Hepatocyte (in vitro differentiated cells): Measurements from ENCODE around the gene ZMIZ1. TPM values are rescaled to one million over a fixed set of nuclear protein-coding genes. Genes with fewer than 3 reads are reported as not detected.

ENCODE experiments used
- DNase-seq: peaks from one replicate; pipeline ENCODE4 v3.0.0-alpha.2; 2016; ENCODE audit warnings: low spot score
- H2AFZ ChIP-seq: fragments of 200-600 bp; sonication (generic); 2 replicates; pipeline ENCODE4 v1.6.0; 2016; ENCODE audit warnings: antibody characterized with exemption, mild to moderate bottlenecking
- H3K27ac ChIP-seq: fragments of 200-600 bp; sonication (generic); 2 replicates; pipeline ENCODE4 v1.5.1; 2016; ENCODE audit warnings: mild to moderate bottlenecking
- H3K27me3 ChIP-seq: fragments of 200-600 bp; sonication (generic); 2 replicates; pipeline ENCODE4 v1.6.1; 2016
- H3K36me3 ChIP-seq: fragments of 200-600 bp; sonication (generic); replicated peaks from 2 replicates; pipeline ENCODE4 v1.5.1; 2016; ENCODE audit warnings: low read depth; ENCODE audit not compliant: insufficient read depth
- H3K4me1 ChIP-seq: fragments of 200-600 bp; sonication (generic); 2 replicates; pipeline ENCODE4 v1.5.1; 2016; ENCODE audit warnings: mild to moderate bottlenecking, moderate library complexity; ENCODE audit not compliant: insufficient read depth
- H3K4me2 ChIP-seq: fragments of 200-600 bp; sonication (generic); 2 replicates; pipeline ENCODE4 v1.6.0; 2016
- H3K4me3 ChIP-seq: fragments of 200-600 bp; sonication (generic); 2 replicates; pipeline ENCODE4 v1.5.1; 2016; ENCODE audit warnings: mild to moderate bottlenecking
- H3K79me2 ChIP-seq: fragments of 200-600 bp; sonication (generic); 2 replicates; pipeline ENCODE4 v1.6.0; 2017; ENCODE audit warnings: mild to moderate bottlenecking
- H3K9me2 ChIP-seq: fragments of 200-600 bp; sonication (generic); replicated peaks from 2 replicates; pipeline ENCODE4 v1.6.0; 2017; ENCODE audit warnings: mild to moderate bottlenecking; ENCODE audit not compliant: insufficient read depth
- H3K9me3 ChIP-seq: fragments of 200-600 bp; sonication (generic); 2 replicates; pipeline ENCODE4 v1.5.1; 2016; ENCODE audit warnings: low read depth, mild to moderate bottlenecking
- H4K20me1 ChIP-seq: fragments of 200-600 bp; sonication (generic); 2 replicates; pipeline ENCODE4 v1.6.0; 2016; ENCODE audit warnings: mild to moderate bottlenecking; ENCODE audit not compliant: insufficient read depth, poor library complexity, severe bottlenecking
- EZH2 ChIP-seq: fragments of 200-600 bp; sonication (generic); IDR thresholded peaks from 2 replicates; pipeline ENCODE4 v1.6.1; 2016; ENCODE audit warnings: antibody characterized with exemption, mild to moderate bottlenecking, borderline replicate concordance
- EZH2phosphoT487 ChIP-seq: fragments of 200-600 bp; sonication (generic); IDR thresholded peaks from one replicate; pipeline ENCODE4 v1.6.1; 2018; ENCODE audit warnings: antibody characterized with exemption, mild to moderate bottlenecking, low read depth, moderate library complexity; ENCODE audit not compliant: unreplicated experiment, severe bottlenecking
- WGBS: methylation state at CpG from one replicate; pipeline ENCODE4 v1.1.6; 2016; ENCODE audit warnings: low lambda C conversion rate; ENCODE audit errors: missing lambda C conversion rate; 5-methylcytosine and 5-hydroxymethylcytosine counted together
- polyA plus RNA-seq: library from polyadenylated mRNA; unstranded; fragments of >200 nt; fragmentation: Nextera tagmentation; extraction: Ambion mirVana; gene quantifications from 2 replicates; pipeline ENCODE4 v1.2.1, GENCODE V29; 2016
- total RNA-seq: library from RNA; depleted of rRNA; stranded (reverse); fragments of >200 nt; gene quantifications from 2 replicates; pipeline ENCODE4 v1.2.3, GENCODE V29; 2014
- TF ChIP-seq, protein P1 (sequence below): fragments of 200-600 bp; sonication (generic); IDR thresholded peaks from 2 replicates; pipeline ENCODE4 v1.5.1; 2016; ENCODE audit warnings: antibody characterized with exemption, mild to moderate bottlenecking; ENCODE audit not compliant: poor library complexity

Gene ZMIZ1
- total and polyA plus RNA-seq, 2 experiments from 2014 or later = 30.9 to 32.4 TPM

DNA sequence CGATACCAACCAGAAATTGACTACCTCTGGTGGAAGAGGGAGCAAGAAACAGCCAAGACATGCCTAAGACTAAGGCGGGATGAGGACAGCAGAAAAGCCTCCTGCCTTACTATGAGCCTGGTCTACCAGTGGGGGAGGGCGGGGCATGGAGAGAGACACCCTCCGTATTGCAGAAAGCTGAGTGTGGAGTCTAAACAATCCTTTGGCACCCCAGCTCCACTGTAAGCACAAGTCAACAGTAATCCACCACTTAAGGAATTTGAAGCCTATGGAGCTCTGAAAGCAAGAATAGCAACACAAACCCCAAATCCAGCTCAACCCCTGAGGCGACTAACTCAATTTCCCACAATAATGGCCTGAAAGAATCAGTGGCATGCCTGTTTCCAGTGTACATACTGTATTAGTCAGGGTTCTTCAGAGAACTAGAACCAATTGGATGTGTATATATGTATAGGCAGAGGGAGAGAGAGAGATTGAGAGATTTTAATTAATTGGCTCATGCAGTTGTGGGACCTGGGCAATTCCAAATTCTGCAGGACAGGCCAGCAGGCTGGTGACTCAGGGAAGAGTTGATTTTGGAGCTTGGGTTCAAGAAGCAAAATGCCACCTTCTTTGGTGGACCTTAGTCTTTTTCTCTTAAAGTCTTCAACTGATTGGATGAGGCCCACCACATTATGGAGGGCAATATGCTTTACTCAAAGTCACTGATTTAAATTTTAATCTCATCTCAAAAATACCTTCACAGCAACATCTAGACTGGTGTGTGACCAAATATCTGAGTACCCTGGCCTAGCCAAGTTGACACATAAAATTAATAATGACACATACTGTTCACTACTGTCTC is 292.0 kb downstream of the ZMIZ1 start:
- H3K9me3 ChIP-seq = no peaks in the 10 kb centered on the region
- DNase-seq = no peak
- no peaks in the 10 kb centered on the region for H3K36me3 ChIP-seq
- WGBS = 98% methylated on average over 5 of the region's 5 CpGs
- no peak overlapping the region for H3K4me2 ChIP-seq
- no peaks in the 10 kb centered on the region for H4K20me1 ChIP-seq
- H3K9me2 ChIP-seq = no peaks in the 10 kb centered on the region
- H3K79me2 ChIP-seq = no peaks in the 10 kb centered on the region
- H2AFZ ChIP-seq = no peak overlapping the region
- peaks cover 4% of the 10 kb centered on the region for H3K4me1 ChIP-seq
- no peak overlapping the region for H3K4me3 ChIP-seq
- TF ChIP-seq EZH2phosphoT487 = no peak
- TF ChIP-seq EZH2 = no peak
- peaks cover 3% of the 10 kb centered on the region for H3K27me3 ChIP-seq
- H3K27ac ChIP-seq = no peak overlapping the region

DNA sequence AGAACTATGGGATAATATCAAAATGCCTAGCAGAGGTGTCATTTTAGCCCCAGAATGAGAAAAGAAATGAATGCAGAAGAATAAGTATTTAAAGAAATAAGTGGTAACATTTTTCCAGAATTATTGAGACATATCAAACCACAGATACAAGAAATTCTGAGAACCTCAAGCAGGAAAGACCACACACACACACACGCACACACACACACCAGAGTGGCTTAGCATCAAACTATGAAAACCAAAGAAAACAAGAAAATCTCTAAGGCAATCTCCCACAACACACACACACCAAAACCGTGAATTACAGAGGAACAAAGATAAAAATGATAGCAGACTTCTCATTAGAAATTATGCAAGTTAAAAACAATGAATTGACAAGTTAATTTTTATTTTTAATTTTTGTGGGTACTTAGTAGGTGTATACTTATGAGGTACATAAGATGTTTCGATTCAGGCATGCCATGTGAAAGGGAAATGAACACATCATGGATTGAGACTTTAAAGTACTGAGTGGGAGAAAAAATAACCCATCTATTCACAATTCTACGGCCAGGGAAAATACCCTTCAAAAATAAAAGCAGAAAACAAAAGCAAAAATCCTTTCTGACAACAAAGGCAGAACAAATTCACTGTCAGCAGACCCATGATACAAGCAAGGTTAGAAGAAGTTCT is 293.1 kb downstream of the ZMIZ1 start:
- H3K9me3 ChIP-seq = no peaks in the 10 kb centered on the region
- no peaks in the 10 kb centered on the region for H3K79me2 ChIP-seq
- no peak overlapping the region for H2AFZ ChIP-seq
- H3K36me3 ChIP-seq = no peaks in the 10 kb centered on the region
- H3K4me1 ChIP-seq = peaks cover 4% of the 10 kb centered on the region
- H4K20me1 ChIP-seq = no peaks in the 10 kb centered on the region
- WGBS = 89% methylated on average over 4 of the region's 4 CpGs
- no peak overlapping the region for H3K27ac ChIP-seq
- H3K27me3 ChIP-seq = peaks cover 3% of the 10 kb centered on the region
- no peak for DNase-seq
- no peaks in the 10 kb centered on the region for H3K9me2 ChIP-seq
- H3K4me3 ChIP-seq = no peak overlapping the region
- no peak overlapping the region for H3K4me2 ChIP-seq
- TF ChIP-seq EZH2phosphoT487 = no peak
- TF ChIP-seq, protein P1, sequence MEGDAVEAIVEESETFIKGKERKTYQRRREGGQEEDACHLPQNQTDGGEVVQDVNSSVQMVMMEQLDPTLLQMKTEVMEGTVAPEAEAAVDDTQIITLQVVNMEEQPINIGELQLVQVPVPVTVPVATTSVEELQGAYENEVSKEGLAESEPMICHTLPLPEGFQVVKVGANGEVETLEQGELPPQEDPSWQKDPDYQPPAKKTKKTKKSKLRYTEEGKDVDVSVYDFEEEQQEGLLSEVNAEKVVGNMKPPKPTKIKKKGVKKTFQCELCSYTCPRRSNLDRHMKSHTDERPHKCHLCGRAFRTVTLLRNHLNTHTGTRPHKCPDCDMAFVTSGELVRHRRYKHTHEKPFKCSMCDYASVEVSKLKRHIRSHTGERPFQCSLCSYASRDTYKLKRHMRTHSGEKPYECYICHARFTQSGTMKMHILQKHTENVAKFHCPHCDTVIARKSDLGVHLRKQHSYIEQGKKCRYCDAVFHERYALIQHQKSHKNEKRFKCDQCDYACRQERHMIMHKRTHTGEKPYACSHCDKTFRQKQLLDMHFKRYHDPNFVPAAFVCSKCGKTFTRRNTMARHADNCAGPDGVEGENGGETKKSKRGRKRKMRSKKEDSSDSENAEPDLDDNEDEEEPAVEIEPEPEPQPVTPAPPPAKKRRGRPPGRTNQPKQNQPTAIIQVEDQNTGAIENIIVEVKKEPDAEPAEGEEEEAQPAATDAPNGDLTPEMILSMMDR = no peak
- no peak for TF ChIP-seq EZH2
